NB4 (cell line): Measurements from ENCODE around the gene NONO.
"Not testable (repeated sequence)": the region's sequence is repeated elsewhere in the genome, so short reads cannot be mapped to it uniquely, and the experiment has no call there.

Source experiments
- DNase-seq: peaks from one replicate; pipeline ENCODE4 v3.0.0; 2010; ENCODE audit warnings: low read depth
- H3K4me3 ChIP-seq: one replicate; pipeline ENCODE4 v1.5.1; 2011; ENCODE audit warnings: mild to moderate bottlenecking, low read depth, low read length, moderate library complexity
- MYC ChIP-seq: IDR thresholded peaks from 2 replicates; pipeline ENCODE4 v1.6.1; 2011; ENCODE audit warnings: low read depth, low read length
- POLR2A ChIP-seq: IDR thresholded peaks from 2 replicates; pipeline ENCODE4 v1.6.1; 2011; ENCODE audit warnings: mild to moderate bottlenecking; ENCODE audit not compliant: insufficient read length; ENCODE audit errors: extremely low read depth
- TF ChIP-seq, protein P1 (sequence below): IDR thresholded peaks from one replicate; pipeline ENCODE4 v1.5.1; 2012; ENCODE audit warnings: low read depth, low read length
- TF ChIP-seq, protein P2 (sequence below): IDR thresholded peaks from 2 replicates; pipeline ENCODE4 v1.6.1; 2011; ENCODE audit warnings: low read depth, low read length

NONO gene

DNA sequence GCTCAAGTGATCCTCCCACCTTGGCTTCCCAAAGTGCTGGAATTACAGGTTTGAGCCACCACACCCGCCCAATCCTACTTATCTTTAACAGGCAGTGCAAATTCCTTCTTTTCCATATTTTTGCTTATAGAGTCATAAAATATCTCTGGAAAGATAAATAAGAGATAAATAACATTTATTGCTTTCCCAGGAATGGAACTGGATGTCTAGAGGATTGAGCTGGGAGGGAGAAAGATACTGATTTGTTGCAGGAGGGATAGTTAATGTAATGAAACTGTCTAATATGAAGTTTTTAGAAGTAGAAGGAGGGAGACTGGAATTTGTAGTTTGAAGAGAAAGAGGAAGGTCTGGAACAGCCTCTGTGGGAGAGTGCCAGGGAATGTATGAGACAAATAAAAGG is 38.3 kb downstream of the NONO start:
- DNase-seq, result no peak
- TF ChIP-seq, protein P1, sequence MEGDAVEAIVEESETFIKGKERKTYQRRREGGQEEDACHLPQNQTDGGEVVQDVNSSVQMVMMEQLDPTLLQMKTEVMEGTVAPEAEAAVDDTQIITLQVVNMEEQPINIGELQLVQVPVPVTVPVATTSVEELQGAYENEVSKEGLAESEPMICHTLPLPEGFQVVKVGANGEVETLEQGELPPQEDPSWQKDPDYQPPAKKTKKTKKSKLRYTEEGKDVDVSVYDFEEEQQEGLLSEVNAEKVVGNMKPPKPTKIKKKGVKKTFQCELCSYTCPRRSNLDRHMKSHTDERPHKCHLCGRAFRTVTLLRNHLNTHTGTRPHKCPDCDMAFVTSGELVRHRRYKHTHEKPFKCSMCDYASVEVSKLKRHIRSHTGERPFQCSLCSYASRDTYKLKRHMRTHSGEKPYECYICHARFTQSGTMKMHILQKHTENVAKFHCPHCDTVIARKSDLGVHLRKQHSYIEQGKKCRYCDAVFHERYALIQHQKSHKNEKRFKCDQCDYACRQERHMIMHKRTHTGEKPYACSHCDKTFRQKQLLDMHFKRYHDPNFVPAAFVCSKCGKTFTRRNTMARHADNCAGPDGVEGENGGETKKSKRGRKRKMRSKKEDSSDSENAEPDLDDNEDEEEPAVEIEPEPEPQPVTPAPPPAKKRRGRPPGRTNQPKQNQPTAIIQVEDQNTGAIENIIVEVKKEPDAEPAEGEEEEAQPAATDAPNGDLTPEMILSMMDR, result no peak
- TF ChIP-seq, protein P2, sequence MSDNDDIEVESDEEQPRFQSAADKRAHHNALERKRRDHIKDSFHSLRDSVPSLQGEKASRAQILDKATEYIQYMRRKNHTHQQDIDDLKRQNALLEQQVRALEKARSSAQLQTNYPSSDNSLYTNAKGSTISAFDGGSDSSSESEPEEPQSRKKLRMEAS, result no peak
- no peak for TF ChIP-seq POLR2A
- H3K4me3 ChIP-seq, result no peak overlapping the region

DNA sequence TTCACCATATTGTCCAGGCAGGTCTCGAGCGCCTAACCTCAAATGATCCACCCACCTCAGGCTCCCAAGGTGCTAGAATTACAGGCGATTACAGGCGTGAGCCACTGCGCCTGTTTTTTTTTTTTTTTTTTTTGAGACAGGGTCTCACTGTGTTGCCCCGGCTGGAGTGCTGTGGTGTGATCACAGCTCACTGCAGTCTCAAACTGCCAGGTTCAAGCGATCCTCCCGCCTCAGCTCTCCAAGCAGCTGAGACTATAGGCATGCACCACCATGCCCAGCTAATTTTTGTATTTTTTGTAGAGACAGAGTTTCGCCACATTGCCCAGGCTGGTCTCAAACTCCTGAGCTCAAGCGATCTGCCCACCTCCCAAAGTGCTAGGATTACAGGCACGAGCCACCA is 41.0 kb downstream of the NONO start:
- not testable (repeated sequence) for DNase-seq, H3K4me3 ChIP-seq

DNA sequence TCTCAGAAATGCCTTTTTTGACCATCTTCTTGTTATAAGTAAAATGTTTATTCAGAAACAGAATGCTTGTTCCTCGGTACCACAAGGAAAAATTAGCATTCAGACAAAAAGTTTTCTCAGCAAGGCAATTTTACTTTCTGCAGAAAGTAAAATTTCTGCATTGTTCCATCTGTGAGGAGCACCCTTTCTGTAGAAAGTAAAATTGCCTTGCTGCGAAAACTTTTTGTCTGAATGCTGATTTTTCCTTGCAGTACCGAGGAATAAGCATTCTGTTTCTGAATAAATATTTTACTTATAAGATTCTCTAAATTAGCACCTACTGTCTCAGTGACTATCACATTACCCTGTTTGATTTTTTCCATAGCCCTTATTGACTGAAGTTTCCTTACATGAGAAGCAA is 43.0 kb downstream of the NONO start:
- no peak for DNase-seq
- no peak for TF ChIP-seq POLR2A
- TF ChIP-seq, protein P2, result no peak
- TF ChIP-seq, protein P1, result no peak
- no peak for TF ChIP-seq MYC
- H3K4me3 ChIP-seq, result no peak overlapping the region

DNA sequence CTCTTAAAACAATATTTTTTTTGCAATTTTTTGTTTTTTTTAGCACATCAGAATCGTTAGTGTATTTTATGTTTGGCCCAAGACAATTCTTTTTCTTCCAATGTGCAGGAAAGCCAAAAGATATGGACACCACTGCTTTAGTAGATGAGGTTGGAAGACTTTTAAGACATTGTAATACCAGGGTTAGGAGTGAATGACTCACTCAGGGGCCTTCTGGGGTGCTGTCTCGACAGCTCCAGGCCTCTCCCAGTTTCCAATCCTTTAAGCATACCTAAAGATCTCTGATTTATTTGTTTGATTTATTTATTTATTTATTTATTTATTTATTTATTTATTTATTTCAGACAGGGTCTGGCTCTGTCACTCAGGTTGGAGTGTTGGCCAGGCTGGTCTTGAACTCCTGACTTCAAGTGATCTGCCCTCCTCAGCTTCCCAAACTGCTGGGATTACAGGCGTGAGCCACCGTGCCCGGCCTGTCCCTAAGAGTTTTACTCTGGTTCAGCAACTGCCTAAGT is 65.8 kb downstream of the NONO start:
- not testable (repeated sequence) for H3K4me3 ChIP-seq, DNase-seq

DNA sequence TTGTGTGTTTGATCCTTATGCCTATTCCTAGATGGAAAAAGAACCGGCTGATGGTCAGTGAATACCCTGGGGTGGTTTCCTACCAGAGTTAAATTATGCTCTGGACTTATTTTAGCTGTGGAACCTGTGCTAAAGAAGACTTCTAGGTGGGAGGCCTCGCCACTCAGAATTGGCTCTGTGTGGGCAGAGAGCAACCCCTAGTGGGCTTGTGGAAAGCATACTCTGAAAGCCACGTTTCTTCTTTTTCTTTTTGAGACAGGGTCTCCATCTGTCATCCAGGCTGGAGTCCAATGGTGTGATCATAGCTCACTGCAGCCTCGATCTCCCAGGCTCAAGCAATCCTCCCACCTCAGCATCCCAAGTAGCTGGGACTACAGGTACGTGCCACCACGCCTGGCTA is 66.4 kb downstream of the NONO start:
- DNase-seq, H3K4me3 ChIP-seq: not testable (repeated sequence)
